ENCODE results near the gene TTC6. TPM values are rescaled to one million over a fixed set of nuclear protein-coding genes. Genes with fewer than 3 reads are reported as not detected.

The TTC6 gene
- polyA plus RNA-seq, 2 of the 4 experiments (the other 2 are of a cell fraction): 0.41 to 1.7 TPM

- no peak overlapping the region for H3K27ac ChIP-seq
- WGBS (ENCODE audit: missing lambda C conversion rate): 90% methylated on average over 1 of the region's 1 CpG
- H3K4me1 ChIP-seq: peaks cover 18% of the 10 kb centered on the region
- no peak for FAIRE-seq
- ATAC-seq: 0 out of 6 replicates have a peak, but pooled peaks of 1 of the 2 experiments have one; percentile 33
- ChIA-PET POLR2A (no interaction called here), CTCF (no interaction called here)
- no peaks in the 10 kb centered on the region for H3K9me3 ChIP-seq
- TF ChIP-seq CEBPB (IDR thresholded peaks at IDR 0.05): no peak
- no peak for TF ChIP-seq PHF8 (IDR thresholded peaks at IDR 0.05; ENCODE audit: borderline replicate concordance, low read depth)
- peak; percentile 34 to 53; a peak in 2 of 5 replicates for TF ChIP-seq RAD21 (conservative IDR thresholded peaks at IDR 0.05 in 1 of 2, IDR thresholded peaks at IDR 0.05 in 1 of 2)
- TF ChIP-seq JUNB (IDR thresholded peaks at IDR 0.05): no peak
- peak; percentile 44; the same call in 2 of the 3 replicates for TF ChIP-seq SMC3 (IDR thresholded peaks at IDR 0.05)
- TF ChIP-seq NR3C1 (IDR thresholded peaks at IDR 0.05): no peak
- no peak for TF ChIP-seq MAZ (IDR thresholded peaks at IDR 0.05; ENCODE audit: borderline replicate concordance, low read depth, low read length)
- peak; percentile 45 for TF ChIP-seq CTCF (IDR thresholded peaks at IDR 0.05)
- no peak for TF ChIP-seq EP300 (IDR thresholded peaks at IDR 0.05)
- TF ChIP-seq SREBF2 (IDR thresholded peaks at IDR 0.05): no peak
- no peak for TF ChIP-seq TFCP2L1 (CRISPR knock-in tag; IDR thresholded peaks at IDR 0.05)
- no peak for TF ChIP-seq JUN (IDR thresholded peaks at IDR 0.05)
- no peak for TF ChIP-seq ZSCAN20 (CRISPR knock-in tag; IDR thresholded peaks at IDR 0.05)
- TF ChIP-seq MAFK (IDR thresholded peaks at IDR 0.05; ENCODE audit: partially characterized antibody): no peak
- TF ChIP-seq ZFP36 (IDR thresholded peaks at IDR 0.05; ENCODE audit: borderline replicate concordance, partially characterized antibody): no peak
- TF ChIP-seq BHLHE40 (IDR thresholded peaks at IDR 0.05; ENCODE audit: low read depth, low read length): no peak
- no peak for TF ChIP-seq HOXA7 (CRISPR knock-in tag; IDR thresholded peaks at IDR 0.05)
- no peak for TF ChIP-seq REST (IDR thresholded peaks at IDR 0.05)
- no peak for TF ChIP-seq ATOH8 (CRISPR knock-in tag; IDR thresholded peaks at IDR 0.05; ENCODE audit: low read depth)
- TF ChIP-seq HDAC2 (IDR thresholded peaks at IDR 0.05): no peak
- no peak for TF ChIP-seq E2F6 (IDR thresholded peaks at IDR 0.05; ENCODE audit: borderline replicate concordance, low read depth)
- TF ChIP-seq FOSL2 (IDR thresholded peaks at IDR 0.05): no peak
- no peak for TF ChIP-seq FOSL2 (CRISPR knock-in tag; IDR thresholded peaks at IDR 0.05)
- no peak for TF ChIP-seq GATA3 (IDR thresholded peaks at IDR 0.05; ENCODE audit: borderline replicate concordance)
- no peak overlapping the region for H3K4me2 ChIP-seq
- no peak for DNase-seq (ENCODE audit: low read depth in 1 of 2, low spot score in 1 of 2)
- no peak overlapping the region for H3K4me3 ChIP-seq
These were observed 29.9 kb upstream of the TTC6 start for GRCh38 chr14:37565550-37565949.
